Stomach (tissue), 4 donors: ENCODE measurements around the gene CFAP97D2.

ENCODE experiments used
- CTCF ChIP-seq, 7 experiments: fragments of 450-650 bp in 4 of 7; fragments of 200-600 bp in 3 of 7; sonication (generic) in 3 of 7; IDR thresholded peaks; one replicate each; pipeline ENCODE4 v1.5.1; 2016 to 2019; ENCODE audit warnings: antibody characterized with exemption in 7 of 7, control low read depth in 2 of 7, mild to moderate bottlenecking in 1 of 7
- EP300 ChIP-seq: sonication (generic); formaldehyde crosslinking; IDR thresholded peaks from one replicate; pipeline ENCODE4 v1.6.1; 2017; ENCODE audit warnings: antibody characterized with exemption
- POLR2A ChIP-seq, 4 donors: fragments of 450-650 bp; IDR thresholded peaks; one replicate each; pipeline ENCODE4 v1.6.1; 2016; ENCODE audit warnings: antibody characterized with exemption in 4 of 4, control low read depth in 2 of 4, mild to moderate bottlenecking in 1 of 4, moderate library complexity in 1 of 4
- POLR2AphosphoS5 ChIP-seq, 3 donors: sonication (generic); formaldehyde crosslinking; IDR thresholded peaks; one replicate each; pipeline ENCODE4 v1.6.1; 2016; ENCODE audit warnings: antibody characterized with exemption in 3 of 3

GRCh38 chr13:114162533-114162922, 16.5 kb upstream of the CFAP97D2 start:
- TF ChIP-seq POLR2A (IDR thresholded peaks at IDR 0.05) (no peak), CTCF (IDR thresholded peaks at IDR 0.05) (no peak), EP300 (no peak), POLR2AphosphoS5 (IDR thresholded peaks at IDR 0.05) (no peak)
